ENCODE measurements around the gene STAT4.

The STAT4 gene

GRCh38 chr2:191086706-191087105 is 64.1 kb downstream of the STAT4 start:
- TF ChIP-seq, protein P1, sequence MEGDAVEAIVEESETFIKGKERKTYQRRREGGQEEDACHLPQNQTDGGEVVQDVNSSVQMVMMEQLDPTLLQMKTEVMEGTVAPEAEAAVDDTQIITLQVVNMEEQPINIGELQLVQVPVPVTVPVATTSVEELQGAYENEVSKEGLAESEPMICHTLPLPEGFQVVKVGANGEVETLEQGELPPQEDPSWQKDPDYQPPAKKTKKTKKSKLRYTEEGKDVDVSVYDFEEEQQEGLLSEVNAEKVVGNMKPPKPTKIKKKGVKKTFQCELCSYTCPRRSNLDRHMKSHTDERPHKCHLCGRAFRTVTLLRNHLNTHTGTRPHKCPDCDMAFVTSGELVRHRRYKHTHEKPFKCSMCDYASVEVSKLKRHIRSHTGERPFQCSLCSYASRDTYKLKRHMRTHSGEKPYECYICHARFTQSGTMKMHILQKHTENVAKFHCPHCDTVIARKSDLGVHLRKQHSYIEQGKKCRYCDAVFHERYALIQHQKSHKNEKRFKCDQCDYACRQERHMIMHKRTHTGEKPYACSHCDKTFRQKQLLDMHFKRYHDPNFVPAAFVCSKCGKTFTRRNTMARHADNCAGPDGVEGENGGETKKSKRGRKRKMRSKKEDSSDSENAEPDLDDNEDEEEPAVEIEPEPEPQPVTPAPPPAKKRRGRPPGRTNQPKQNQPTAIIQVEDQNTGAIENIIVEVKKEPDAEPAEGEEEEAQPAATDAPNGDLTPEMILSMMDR (conservative IDR thresholded peaks at IDR 0.05; ENCODE audit: low read depth), result no peak
- POLR2A ChIA-PET (ENCODE audit: low non-redundant PET), result no interaction called here
- no peak for DNase-seq (ENCODE audit: low spot score)
- CTCF ChIA-PET, result interaction anchor here (0.7 kb wide), 1 partner anchor 35 kb away, joined by 3 read pairs; no protein-coding TSS in a partner anchor
- H3K27ac ChIP-seq, result no peak overlapping the region

DNA sequence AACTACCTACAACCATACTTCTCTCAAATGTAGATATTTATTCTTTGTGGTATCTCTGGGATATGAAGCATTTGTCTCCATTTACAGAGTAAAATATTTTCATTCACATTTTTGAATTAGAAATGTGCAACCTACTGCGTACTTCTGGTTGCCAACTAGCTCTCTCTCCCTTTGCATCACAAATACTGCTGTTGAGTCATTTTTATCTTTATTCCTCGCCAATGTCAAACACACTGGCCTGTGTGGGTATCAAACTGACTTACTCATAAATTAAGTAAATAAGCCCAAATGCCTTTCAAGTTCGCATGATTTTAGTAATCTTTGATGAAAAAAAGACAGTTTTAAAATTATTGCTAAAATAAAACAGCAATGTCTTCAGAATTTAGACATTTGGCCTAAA is 67.3 kb downstream of the STAT4 start:
- no peak overlapping the region for H3K27ac ChIP-seq
- DNase-seq (ENCODE audit: low spot score), result no peak
- ChIA-PET CTCF (interaction anchor here (0.5 to 0.7 kb wide), 2 partner anchors 53 to 804 kb away, joined by 3 read pairs; no protein-coding TSS in a partner anchor), POLR2A (ENCODE audit: low non-redundant PET) (no interaction called here)
- TF ChIP-seq, protein P1 (conservative IDR thresholded peaks at IDR 0.05; ENCODE audit: low read depth), result no peak

DNA sequence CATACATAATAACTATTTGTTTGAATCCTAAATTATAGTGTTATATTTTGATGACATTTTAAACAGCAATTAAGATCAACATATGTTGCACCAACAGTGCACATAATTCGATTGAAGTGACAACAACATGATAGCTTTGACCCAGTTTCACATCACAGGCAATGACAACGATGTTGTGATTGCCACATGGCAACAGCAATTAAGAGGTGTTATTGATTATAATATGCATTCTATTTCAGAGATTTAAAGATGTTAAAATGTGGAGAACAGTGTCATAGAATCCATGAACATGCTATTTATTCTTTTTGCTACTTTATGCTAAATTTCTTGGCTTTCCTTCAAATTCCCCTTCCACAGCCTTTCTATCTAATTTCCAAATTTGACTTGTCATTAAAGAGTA is 68.5 kb downstream of the STAT4 start:
- ChIA-PET CTCF (interaction anchor here (0.5 kb wide), 1 partner anchor 23 kb away, joined by 4 read pairs; no protein-coding TSS in a partner anchor), POLR2A (ENCODE audit: low non-redundant PET) (no interaction called here)
- H3K27ac ChIP-seq, result no peak overlapping the region
- DNase-seq (ENCODE audit: low spot score), result no peak
- TF ChIP-seq, protein P1 (conservative IDR thresholded peaks at IDR 0.05; ENCODE audit: low read depth), result no peak

GRCh38 chr2:191081411-191082155 is 69.2 kb downstream of the STAT4 start:
- ChIA-PET POLR2A (ENCODE audit: low non-redundant PET) (no interaction called here), CTCF (interaction anchor here (0.5 kb wide), 1 partner anchor 22 kb away, joined by 4 read pairs; no protein-coding TSS in a partner anchor)
- no peak overlapping the region for H3K27ac ChIP-seq
- DNase-seq (ENCODE audit: low spot score), result no peak
- TF ChIP-seq, protein P1 (conservative IDR thresholded peaks at IDR 0.05; ENCODE audit: low read depth), result no peak

DNA sequence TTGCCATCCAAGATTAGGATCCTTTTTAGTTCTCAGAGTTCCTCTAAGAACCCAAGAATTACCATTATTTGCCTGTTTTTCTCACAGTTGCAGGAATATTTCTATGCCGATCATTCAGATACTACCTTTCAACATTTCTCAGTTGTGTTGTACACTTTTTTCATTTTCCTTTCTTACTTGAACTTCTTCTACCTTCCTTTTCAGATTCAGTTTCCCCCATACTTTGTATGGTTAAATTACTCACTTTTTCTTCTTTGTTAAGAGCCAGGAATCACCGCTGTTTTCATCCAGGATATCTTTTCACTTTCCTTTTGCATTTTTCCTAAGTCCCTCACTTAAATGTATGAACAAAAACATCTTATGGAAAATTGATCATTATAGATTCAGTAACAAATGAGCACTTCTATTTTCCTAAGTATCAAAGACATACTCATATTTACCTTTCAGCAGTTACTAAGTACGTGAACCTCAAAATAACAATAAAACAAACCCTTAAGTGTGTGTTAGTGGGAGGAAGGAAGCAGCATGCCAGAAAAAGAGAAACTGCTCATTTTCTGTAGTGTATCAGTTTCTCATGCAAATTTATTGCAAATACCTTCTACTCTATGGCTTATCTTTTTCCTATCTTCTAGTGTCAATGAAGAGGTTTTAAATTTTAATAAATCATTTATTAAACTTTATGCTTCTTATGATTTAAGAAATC is 72.5 kb downstream of the STAT4 start:
- DNase-seq (ENCODE audit: low spot score), result no peak
- TF ChIP-seq, protein P1 (conservative IDR thresholded peaks at IDR 0.05; ENCODE audit: low read depth), result no peak
- POLR2A ChIA-PET (ENCODE audit: low non-redundant PET), result no interaction called here
- H3K27ac ChIP-seq, result no peak overlapping the region
- CTCF ChIA-PET, result interaction anchor here (0.6 kb wide), 1 partner anchor 404 kb away, joined by 3 read pairs; no protein-coding TSS in a partner anchor

GRCh38 chr2:191070276-191070675 is 80.5 kb downstream of the STAT4 start:
- DNase-seq (ENCODE audit: low spot score), result no peak
- H3K27ac ChIP-seq, result no peak overlapping the region
- TF ChIP-seq, protein P1 (conservative IDR thresholded peaks at IDR 0.05; ENCODE audit: low read depth), result no peak
- CTCF ChIA-PET, result interaction anchor here (0.7 kb wide), 1 partner anchor 59 kb away, joined by 3 read pairs; no protein-coding TSS in a partner anchor
- POLR2A ChIA-PET (ENCODE audit: low non-redundant PET), result no interaction called here
